SK-N-MC (cell line): Measurements from ENCODE around the gene ELAVL2.

ENCODE experiments used
- EZH2 ChIP-seq: fragments of 200-600 bp; sonication (generic); IDR thresholded peaks from one replicate; pipeline ENCODE4 v1.6.1; 2017; ENCODE audit warnings: antibody characterized with exemption
- FOXP2 ChIP-seq: optimal IDR thresholded peaks from 2 replicates; pipeline ENCODE3; 2011; ENCODE audit warnings: mild to moderate bottlenecking, moderate library complexity; ENCODE audit not compliant: insufficient read depth; ENCODE audit errors: extremely low read length, control extremely low read depth
- POLR2AphosphoS5 ChIP-seq: IDR thresholded peaks from 2 replicates; pipeline ENCODE4 v1.6.1; 2012; ENCODE audit warnings: mild to moderate bottlenecking, low read depth, low read length, borderline replicate concordance

DNA sequence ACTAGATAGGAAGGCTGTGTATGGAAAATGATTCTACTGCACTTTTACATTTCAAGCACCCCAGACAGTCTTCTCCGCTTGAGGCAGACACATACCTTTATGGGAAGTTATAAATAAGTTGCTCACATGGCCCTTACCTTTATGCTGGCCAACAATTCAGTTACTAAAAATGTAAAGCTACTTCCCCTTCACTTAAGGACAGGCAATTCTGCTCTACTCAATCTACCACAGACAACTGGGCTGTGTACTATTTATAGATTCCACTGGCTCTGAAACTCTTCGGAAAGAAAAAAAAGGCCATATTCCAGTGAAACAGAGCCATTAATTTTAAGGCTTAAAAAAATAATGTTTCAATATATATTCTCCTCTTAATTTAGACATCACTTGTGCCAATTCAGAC is 59.4 kb downstream of the ELAVL2 start:
- TF ChIP-seq EZH2 (no peak), POLR2AphosphoS5 (no peak), FOXP2 (no peak)
